IMR-90 (cell line): ENCODE data around the gene ANKRD11.

Experiments used
- CTCF ChIP-seq: conservative IDR thresholded peaks from 2 replicates; pipeline ENCODE4 v1.5.1; 2012; ENCODE audit warnings: mild to moderate bottlenecking, low read depth, low read length, improper control_type of control experiment
- FOS ChIP-seq: fragments of 150-350 bp; IDR thresholded peaks from 2 replicates; pipeline ENCODE4 v1.6.1; 2016; ENCODE audit warnings: low read depth, low read length
- MAFK ChIP-seq: IDR thresholded peaks from 2 replicates; pipeline ENCODE4 v1.6.1; 2012; ENCODE audit warnings: low read depth, low read length, improper control_type of control experiment
- POLR2A ChIP-seq: IDR thresholded peaks from 2 replicates; pipeline ENCODE4 v1.6.1; 2012; ENCODE audit warnings: mild to moderate bottlenecking, low read depth, low read length

GRCh38 chr16:89455178-89455577 lies 35.2 kb downstream of the ANKRD11 start:
- TF ChIP-seq FOS = no peak
- no peak for TF ChIP-seq MAFK
- TF ChIP-seq CTCF = no peak
- no peak for TF ChIP-seq POLR2A
